Nephron progenitor cell (in vitro differentiated cells): ENCODE data around the gene MIDN.
"Not testable (repeated sequence)": the region's sequence is repeated elsewhere in the genome, so short reads cannot be mapped to it uniquely, and the experiment has no call there.

Experiments
- DNase-seq: peaks from one replicate; pipeline ENCODE4 v3.0.0; 2021
- H3K27ac Mint-ChIP-seq: 2 replicates; pipeline ENCODE4 v1.8.0; 2021; ENCODE audit warnings: mild to moderate bottlenecking, moderate library complexity, mixed read lengths
- H3K27me3 Mint-ChIP-seq: 2 replicates; pipeline ENCODE4 v1.8.0; 2021; ENCODE audit warnings: mild to moderate bottlenecking, low read depth, mixed read lengths; ENCODE audit not compliant: poor library complexity
- H3K36me3 Mint-ChIP-seq: 2 replicates; pipeline ENCODE4 v1.8.0; 2021; ENCODE audit warnings: low read depth, mixed read lengths
- H3K4me1 Mint-ChIP-seq: 2 replicates; pipeline ENCODE4 v1.8.0; 2021; ENCODE audit warnings: mixed read lengths
- H3K4me3 Mint-ChIP-seq: 2 replicates; pipeline ENCODE4 v1.8.0; 2021; ENCODE audit warnings: mild to moderate bottlenecking, moderate library complexity, mixed read lengths
- H3K9me3 Mint-ChIP-seq: 2 replicates; pipeline ENCODE4 v1.8.0; 2021; ENCODE audit warnings: mild to moderate bottlenecking, moderate library complexity, mixed read lengths
- CTCF ChIP-seq: fragments of 200-600 bp; sonication (generic); IDR thresholded peaks from 2 replicates; pipeline ENCODE4 v1.5.0; 2021; ENCODE audit warnings: antibody characterized with exemption

Gene MIDN

GRCh38 chr19:1244693-1245451, 3.5 kb upstream of the MIDN start:
- TF ChIP-seq CTCF, result peak; percentile 12
- H3K4me3 Mint-ChIP-seq, result peak overlapping the region; percentile 60
- H3K27ac Mint-ChIP-seq, result no peak overlapping the region
- no peaks in the 10 kb centered on the region for H3K27me3 Mint-ChIP-seq
- no peak for DNase-seq
- no peaks in the 10 kb centered on the region for H3K9me3 Mint-ChIP-seq
- no peaks in the 10 kb centered on the region for H3K36me3 Mint-ChIP-seq
- H3K4me1 Mint-ChIP-seq, result peaks cover 24% of the 10 kb centered on the region

GRCh38 chr19:1245494-1246264, 2.7 kb upstream of the MIDN start:
- no peaks in the 10 kb centered on the region for H3K36me3 Mint-ChIP-seq
- H3K4me1 Mint-ChIP-seq, result peaks cover 24% of the 10 kb centered on the region
- no peak for TF ChIP-seq CTCF
- no peak overlapping the region for H3K4me3 Mint-ChIP-seq
- no peaks in the 10 kb centered on the region for H3K27me3 Mint-ChIP-seq
- H3K9me3 Mint-ChIP-seq, result no peaks in the 10 kb centered on the region
- H3K27ac Mint-ChIP-seq, result no peak overlapping the region
- DNase-seq, result peak; percentile 60

GRCh38 chr19:1246265-1247087, 1.9 kb upstream of the MIDN start:
- not testable (repeated sequence) for H3K9me3 Mint-ChIP-seq, H3K4me3 Mint-ChIP-seq, H3K27ac Mint-ChIP-seq, H3K36me3 Mint-ChIP-seq, H3K27me3 Mint-ChIP-seq
- peak; percentile 36 for DNase-seq
- peaks cover 22% of the 10 kb centered on the region for H3K4me1 Mint-ChIP-seq

DNA sequence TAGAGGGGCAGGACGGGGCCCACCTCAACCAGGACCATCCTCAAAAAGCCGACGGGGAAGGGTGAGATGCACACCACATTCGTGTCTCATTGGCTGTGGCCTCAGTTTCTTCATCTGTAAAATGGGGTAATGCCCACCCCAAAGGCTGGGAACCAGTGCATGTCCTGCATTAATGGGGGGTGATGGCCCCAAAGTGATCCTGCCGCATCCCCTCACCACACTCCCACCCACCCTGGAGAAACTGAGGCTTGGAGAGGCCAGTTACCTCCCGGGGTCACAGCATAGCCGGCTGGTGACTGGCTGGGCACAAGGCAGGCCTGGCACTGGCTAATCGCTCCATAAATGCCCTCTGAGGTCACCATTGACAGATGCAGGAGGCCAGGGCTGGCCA, 640 bp upstream of the MIDN start:
- no peaks in the 10 kb centered on the region for H3K27me3 Mint-ChIP-seq
- H3K9me3 Mint-ChIP-seq, result no peaks in the 10 kb centered on the region
- peaks cover 23% of the 10 kb centered on the region for H3K4me1 Mint-ChIP-seq
- H3K36me3 Mint-ChIP-seq, result peaks cover 4% of the 10 kb centered on the region
- H3K27ac Mint-ChIP-seq, result no peak overlapping the region
- peak overlapping the region; percentile 25 for H3K4me3 Mint-ChIP-seq
- no peak for TF ChIP-seq CTCF
- no peak for DNase-seq

- H3K36me3 Mint-ChIP-seq, result peaks cover 4% of the 10 kb centered on the region
- peak overlapping the region; percentile 82 for H3K4me3 Mint-ChIP-seq
- peaks cover 15% of the 10 kb centered on the region for H3K4me1 Mint-ChIP-seq
- H3K27me3 Mint-ChIP-seq, result no peaks in the 10 kb centered on the region
- DNase-seq, result peak; percentile 87
- peak; percentile 48 for TF ChIP-seq CTCF
- H3K27ac Mint-ChIP-seq, result no peak overlapping the region
- no peaks in the 10 kb centered on the region for H3K9me3 Mint-ChIP-seq
Observed at GRCh38 chr19:1248786-1249297, 459 bp downstream of the MIDN start.
